Subcutaneous adipose tissue (tissue), 4 donors: Measurements from ENCODE around the gene IL17D. TPM values are rescaled to one million over a fixed set of nuclear protein-coding genes. Genes with fewer than 3 reads are reported as not detected.

ENCODE experiments used
- total RNA-seq, 4 donors: library from RNA; depleted of rRNA; stranded (reverse); fragments of >200 nt; gene quantifications; one replicate each; pipeline ENCODE4 v1.1.0, GENCODE V29; 2016
- TF ChIP-seq, protein P1 (sequence below): fragments of 450-650 bp; IDR thresholded peaks from one replicate; pipeline ENCODE4 v1.5.1; 2016; ENCODE audit warnings: low read depth, mild to moderate bottlenecking, control low read depth, antibody characterized with exemption, moderate library complexity

IL17D gene, protein sequence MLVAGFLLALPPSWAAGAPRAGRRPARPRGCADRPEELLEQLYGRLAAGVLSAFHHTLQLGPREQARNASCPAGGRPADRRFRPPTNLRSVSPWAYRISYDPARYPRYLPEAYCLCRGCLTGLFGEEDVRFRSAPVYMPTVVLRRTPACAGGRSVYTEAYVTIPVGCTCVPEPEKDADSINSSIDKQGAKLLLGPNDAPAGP
- total RNA-seq, result 1 to 10 TPM in 3 of 4 donors, under 1 TPM in 1; 0.98 to 7.0 (median 3.3) TPM

DNA sequence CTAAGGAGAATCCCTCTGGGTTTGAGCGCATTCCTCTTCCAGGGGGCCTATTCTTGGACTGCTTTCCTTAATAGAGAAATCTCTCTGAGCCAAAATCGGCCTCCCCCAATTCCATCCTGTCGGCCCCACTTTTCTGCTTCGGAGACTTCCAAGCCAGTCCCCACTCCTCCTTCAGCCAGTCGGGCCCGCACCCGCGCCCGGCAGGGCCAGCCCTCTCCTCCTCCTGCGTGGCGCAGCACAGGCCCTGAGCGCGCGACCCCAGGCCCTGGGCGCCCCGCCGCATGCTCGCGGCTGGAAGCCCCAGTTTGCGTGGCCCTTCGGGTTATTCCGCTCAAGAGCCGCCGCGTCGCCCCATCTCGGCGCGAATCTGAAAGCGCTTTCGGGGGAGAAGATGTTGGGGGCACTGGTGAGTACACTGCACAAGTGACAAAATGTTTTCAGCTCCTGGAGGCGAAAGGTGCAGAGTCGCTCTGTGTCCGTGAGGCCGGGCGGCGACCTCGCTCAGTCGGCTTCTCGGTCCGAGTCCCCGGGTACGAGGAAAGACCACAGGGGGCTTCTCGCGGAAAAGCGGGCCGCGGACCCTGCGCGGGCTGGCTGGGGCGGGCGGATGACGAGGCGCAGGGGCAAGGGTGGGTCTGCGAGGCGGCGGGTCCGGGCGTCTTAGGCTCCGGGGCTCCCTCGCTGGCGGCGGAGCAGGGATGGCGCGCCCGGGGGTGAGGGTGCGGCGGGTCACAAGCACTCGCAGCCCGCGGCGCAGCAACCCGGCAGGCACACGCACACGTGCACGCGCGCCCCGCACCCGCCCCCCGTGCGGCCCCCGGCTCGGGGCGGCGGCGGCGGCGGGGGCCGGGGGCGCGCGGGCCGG, at the start of gene IL17D:
TSS of gene IL17D (plus strand) at position 785 of the 865 bp plus-strand sequence. CDS start 303 bp downstream, outside the sequence.
- TF ChIP-seq, protein P1, sequence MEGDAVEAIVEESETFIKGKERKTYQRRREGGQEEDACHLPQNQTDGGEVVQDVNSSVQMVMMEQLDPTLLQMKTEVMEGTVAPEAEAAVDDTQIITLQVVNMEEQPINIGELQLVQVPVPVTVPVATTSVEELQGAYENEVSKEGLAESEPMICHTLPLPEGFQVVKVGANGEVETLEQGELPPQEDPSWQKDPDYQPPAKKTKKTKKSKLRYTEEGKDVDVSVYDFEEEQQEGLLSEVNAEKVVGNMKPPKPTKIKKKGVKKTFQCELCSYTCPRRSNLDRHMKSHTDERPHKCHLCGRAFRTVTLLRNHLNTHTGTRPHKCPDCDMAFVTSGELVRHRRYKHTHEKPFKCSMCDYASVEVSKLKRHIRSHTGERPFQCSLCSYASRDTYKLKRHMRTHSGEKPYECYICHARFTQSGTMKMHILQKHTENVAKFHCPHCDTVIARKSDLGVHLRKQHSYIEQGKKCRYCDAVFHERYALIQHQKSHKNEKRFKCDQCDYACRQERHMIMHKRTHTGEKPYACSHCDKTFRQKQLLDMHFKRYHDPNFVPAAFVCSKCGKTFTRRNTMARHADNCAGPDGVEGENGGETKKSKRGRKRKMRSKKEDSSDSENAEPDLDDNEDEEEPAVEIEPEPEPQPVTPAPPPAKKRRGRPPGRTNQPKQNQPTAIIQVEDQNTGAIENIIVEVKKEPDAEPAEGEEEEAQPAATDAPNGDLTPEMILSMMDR, result no peak

GRCh38 chr13:20654156-20654555, 49.3 kb upstream of the IL17D start:
- TF ChIP-seq, protein P1, result no peak

GRCh38 chr13:20658451-20659040, 45.0 kb upstream of the IL17D start:
- TF ChIP-seq, protein P1, result no peak

- TF ChIP-seq, protein P1, result no peak
Measured at GRCh38 chr13:20664351-20664750, 39.1 kb upstream of the IL17D start.

- TF ChIP-seq, protein P1, result no peak
Measured at GRCh38 chr13:20666948-20667347, 36.6 kb upstream of the IL17D start.

- TF ChIP-seq, protein P1, result no peak
Measured at GRCh38 chr13:20667857-20668437, 35.6 kb upstream of the IL17D start.

DNA sequence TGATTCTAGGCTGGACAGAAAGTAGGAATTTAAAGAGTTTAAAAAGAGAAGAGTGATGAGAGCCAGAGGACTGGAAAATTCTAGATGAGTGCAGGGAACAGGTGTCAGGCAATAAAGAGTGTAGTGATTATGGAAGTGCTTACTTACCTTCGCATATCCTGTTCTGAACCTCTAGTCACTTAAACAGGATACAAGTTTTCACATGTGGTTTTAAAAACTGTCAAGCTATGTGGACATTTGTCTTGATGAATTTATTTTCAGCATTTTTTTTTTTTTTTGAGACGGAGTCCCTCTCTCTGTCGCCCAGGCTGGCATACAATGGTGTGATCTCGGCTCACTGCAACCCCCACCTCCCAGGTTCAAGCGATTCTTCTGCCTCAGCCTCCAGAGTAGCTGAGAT, 34.3 kb upstream of the IL17D start:
- TF ChIP-seq, protein P1, result no peak
